C4-2B (cell line): ENCODE data around the gene FUT7.
A peak's percentile ranks its signal among the peaks of the same experiment; 100 is the strongest.

ENCODE experiments used
- H3K27ac ChIP-seq: fragments of 450-650 bp; 2 replicates; pipeline ENCODE4 v1.5.1; 2017
- CTCF ChIP-seq: fragments of 450-650 bp; conservative IDR thresholded peaks from 2 replicates; pipeline ENCODE4 v1.5.1; 2017; ENCODE audit warnings: mild to moderate bottlenecking
- ZFX ChIP-seq: fragments of 450-650 bp; IDR thresholded peaks from 2 replicates; pipeline ENCODE4 v1.6.1; 2017

FUT7 gene

DNA sequence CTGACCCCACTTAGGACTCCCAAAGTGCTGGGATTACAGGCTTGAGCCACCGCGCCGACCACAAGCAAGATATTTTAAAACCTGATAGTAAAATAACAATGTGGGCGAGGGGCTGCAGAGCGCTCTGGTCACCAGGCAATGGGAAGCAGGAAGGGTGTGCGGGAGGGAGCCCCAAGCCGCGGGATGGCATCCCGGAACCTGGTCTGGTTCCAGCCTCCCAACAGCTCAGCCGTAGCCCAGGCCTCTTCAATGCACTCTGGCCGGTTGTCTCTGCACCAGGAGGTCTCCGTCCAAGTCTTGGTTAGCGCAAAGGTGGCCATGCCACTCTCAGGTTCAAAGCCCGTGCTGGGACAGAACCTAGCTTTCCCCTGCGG lies 44.7 kb upstream of the FUT7 start:
- H3K27ac ChIP-seq, result peak overlapping the region; percentile 71; the same call in 1 of the 2 replicates

DNA sequence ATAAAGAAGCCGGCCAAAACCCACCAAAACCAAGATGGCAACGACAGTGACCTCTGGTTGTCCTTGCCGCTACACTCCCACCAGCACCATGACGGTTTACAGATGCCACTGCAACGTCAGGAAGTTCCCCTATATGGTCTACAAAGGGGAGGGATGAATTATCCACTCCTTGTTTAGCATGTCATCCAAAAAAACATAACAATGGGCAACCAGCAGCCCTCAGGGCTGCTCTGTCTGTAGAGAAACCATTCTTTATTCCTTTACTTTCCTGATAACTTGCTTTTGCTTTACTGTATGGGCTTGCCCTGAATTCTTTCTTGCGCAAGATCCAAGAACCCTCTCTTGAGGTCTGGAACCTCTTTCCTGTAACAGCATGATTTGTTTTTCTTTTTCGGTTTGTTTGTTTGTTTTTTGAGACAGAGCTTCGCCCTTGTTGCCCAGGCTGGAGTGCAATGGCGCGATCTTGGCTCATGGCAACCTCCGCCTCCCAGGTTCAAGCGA lies 43.4 kb upstream of the FUT7 start:
- TF ChIP-seq ZFX (no peak), CTCF (no peak)
- H3K27ac ChIP-seq, result no peak overlapping the region

More for the DNA sequence above, 44.7 kb upstream of the FUT7 start:
- TF ChIP-seq CTCF (no peak), ZFX (no peak)

DNA sequence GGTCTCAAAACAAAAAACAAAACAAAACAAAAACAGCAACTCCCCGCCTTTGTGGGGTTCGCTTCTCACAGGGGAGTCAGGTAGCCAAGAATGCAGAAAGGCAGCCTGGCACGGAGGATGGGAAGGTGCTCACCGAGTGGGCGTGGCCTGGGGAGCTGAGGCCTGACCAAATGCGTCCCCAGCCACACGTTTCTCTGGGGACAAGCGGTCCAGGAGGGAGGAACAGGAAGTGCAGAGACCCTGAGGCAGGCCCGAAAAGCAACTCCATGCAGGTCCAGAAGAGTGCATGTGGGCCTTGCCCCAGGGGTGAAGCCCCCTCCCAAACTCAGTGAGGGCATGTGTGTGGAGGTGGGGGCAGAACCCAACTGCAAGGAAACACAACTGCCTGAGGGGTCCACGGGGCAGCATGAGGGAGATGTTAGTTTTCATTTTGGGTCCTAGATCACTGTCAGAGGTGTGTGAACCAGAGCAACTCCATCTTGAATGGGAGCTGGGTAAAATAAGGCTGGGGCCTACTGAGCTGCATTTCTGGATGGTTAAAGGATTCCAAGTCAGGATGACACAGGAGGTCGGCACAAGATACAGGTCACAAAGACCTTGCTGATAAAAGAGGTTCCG lies 42.9 kb upstream of the FUT7 start:
- H3K27ac ChIP-seq, result no peak overlapping the region
- TF ChIP-seq CTCF (no peak), ZFX (no peak)

GRCh38 chr9:137073992-137074399 lies 42.1 kb upstream of the FUT7 start:
- no peak for TF ChIP-seq CTCF
- no peak for TF ChIP-seq ZFX

GRCh38 chr9:137071282-137071681 lies 39.4 kb upstream of the FUT7 start:
- TF ChIP-seq CTCF (no peak), ZFX (no peak; the same call in 1 of the 2 replicates)
- H3K27ac ChIP-seq, result peak overlapping the region; percentile 82

More at GRCh38 chr9:137073992-137074399, 42.1 kb upstream of the FUT7 start:
- no peak overlapping the region for H3K27ac ChIP-seq

- peak overlapping the region; percentile 82 for H3K27ac ChIP-seq
- TF ChIP-seq CTCF, result no peak
- TF ChIP-seq ZFX, result no peak
Measured at GRCh38 chr9:137070906-137071275, 39.0 kb upstream of the FUT7 start.

DNA sequence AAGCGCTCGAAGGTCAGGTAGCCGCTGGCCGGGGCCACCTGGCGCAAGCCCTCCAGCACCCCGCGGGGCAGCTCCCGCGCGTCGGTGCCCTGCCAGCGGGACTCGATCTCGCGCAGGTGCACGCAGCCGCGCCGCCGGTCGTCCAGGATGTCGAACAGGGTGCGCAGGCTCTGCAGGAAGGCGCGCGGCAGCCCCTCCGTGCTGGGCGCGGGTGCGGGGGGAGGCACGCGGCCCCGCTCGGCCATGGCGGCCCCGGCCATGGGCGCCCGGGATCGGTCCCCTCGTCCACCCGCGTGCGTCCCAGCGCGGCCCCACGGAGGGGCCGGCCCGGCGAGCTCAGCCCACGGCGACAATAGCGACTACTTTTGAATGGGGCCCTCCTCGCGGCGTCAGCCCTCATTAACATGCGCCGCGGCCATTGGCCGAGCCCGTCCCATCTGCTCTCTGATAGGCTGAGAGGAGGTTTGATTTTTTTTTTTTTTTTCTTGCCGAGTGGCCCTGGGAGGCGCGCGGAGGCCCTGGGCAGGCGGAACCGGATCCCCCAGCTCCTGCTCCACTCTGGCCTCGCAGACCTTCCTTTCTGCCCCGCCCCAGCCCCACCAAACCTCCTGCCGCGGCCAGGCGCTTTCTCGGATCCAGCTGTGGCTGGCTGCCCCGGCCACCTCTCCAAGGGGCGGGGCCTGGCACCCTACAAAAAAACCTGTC lies 38.5 kb upstream of the FUT7 start, which contains the start of gene SAPCD2:
Gene SAPCD2, minus strand, starts transcription at position 357 of the 705 bp plus-strand sequence. Its CDS starts 97 bp downstream, at position 260.
- peak within 1 kb of the TSS; percentile 82 for H3K27ac ChIP-seq
- 0 out of 2 replicates have a peak, but pooled peaks have one; percentile 26 for TF ChIP-seq ZFX
- no peak for TF ChIP-seq CTCF
